Left forelimb (tissue), 1 donor: ENCODE data around the gene ESCO1.
"Not testable (repeated sequence)": the region's sequence is repeated elsewhere in the genome, so short reads cannot be mapped to it uniquely, and the experiment has no call there.

ENCODE experiments used
- DNase-seq: peaks from one replicate; pipeline ENCODE4 v3.0.0-alpha.2; 2018; ENCODE audit warnings: low spot score

ESCO1 gene

GRCh38 chr18:21600526-21601410, at the start of gene ESCO1:
Gene ESCO1 (minus strand): TSS chr18:21600704. CDS start chr18:21574843, 25,861 bp downstream.
- DNase-seq, result peak; percentile 96

DNA sequence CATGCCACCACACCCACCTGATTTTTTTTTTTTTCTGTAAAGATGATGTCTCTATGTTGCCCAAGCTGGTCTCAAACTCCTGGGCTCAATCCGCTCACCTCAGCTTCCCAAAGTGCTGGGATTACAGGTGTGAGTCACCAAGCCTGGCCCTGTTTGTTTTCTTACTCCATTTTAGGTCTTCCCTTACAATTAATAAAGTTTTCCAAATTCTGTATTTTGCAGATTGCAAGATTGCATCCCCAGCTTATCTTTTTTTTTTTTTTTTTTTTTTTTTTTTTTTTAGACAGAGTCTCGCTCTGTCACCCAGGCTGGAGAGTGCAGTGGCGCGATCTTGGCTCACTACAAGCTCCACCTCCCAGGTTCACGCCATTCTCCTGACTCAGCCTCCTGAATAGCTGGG, 39.9 kb upstream of the ESCO1 start:
- DNase-seq, result not testable (repeated sequence)

- no peak for DNase-seq
Measured at GRCh38 chr18:21638822-21639221, 38.3 kb upstream of the ESCO1 start.

GRCh38 chr18:21636769-21637168, 36.3 kb upstream of the ESCO1 start:
- no peak for DNase-seq

- no peak for DNase-seq
Measured at GRCh38 chr18:21634588-21635199, 34.2 kb upstream of the ESCO1 start.

DNA sequence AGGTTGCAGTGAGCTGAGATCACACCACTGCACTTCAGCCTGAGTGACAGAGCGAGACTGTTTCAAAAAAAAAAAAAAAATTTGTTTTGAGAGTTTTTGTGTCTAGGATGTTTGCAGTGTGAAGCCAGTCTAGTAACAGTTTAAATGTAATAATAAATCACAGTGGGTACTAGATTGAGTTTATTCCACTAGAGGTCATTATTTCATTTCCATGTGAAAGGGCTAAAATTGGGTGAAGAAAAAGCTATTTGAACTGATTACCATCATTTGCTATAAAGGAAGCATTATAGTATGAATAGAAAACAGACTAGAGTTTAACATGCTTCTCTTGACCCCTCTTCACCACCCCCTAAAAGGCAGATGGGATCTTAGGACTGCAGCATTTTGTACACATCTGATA, 31.9 kb upstream of the ESCO1 start:
- DNase-seq, result no peak

DNA sequence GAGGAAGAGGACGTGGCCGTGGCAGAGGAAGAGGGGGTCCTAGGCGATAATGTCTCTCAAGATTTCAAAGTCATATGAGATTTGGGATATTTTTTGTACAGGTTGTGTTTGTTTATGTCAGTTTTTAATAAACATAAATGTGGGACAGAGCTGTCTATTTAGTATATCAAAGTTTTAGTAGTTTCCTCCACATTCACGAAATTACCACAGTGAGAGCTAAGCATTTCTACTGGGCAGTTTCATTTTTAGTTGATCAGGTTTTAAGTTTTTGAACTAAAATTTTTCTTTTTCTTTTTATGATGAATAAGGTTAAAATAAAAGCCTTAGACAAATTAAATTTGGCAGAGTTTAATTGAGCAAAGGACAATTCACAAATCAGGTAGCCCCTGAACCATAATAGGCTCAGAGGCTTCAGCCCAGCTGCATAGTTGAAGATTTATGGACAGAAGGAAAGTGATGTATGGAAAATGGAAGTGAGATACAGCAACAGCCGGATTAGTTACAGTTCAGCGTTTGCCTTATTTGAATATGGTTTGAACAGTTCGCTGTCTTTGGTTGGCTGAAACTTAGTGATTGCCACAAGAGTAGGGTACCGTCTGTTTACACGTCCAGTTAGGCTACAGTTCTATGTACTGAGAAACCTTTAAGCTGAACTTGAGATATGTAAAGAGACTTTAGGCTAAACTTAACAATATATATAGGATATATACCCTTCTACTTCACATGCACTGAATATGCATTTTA, 28.8 kb upstream of the ESCO1 start:
- no peak for DNase-seq

DNA sequence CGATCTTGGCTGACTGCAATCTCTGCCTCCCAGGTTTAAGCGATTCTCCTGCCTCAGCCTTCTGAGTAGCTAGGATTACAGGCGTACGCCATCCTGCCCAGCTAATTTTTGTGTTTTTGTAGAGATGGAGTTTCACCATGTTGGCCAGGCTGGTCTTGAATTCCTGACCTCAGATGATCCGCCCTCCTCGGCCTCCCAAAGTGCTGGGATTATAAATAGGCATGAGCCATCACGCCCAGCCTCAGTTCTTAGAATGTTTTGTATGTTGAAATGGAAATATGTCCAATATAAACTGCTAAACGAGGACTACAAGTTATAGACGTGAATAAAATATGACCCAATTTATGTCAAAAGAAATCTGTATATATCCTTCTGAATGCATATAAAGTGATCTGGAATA, 21.1 kb upstream of the ESCO1 start:
- DNase-seq, result not testable (repeated sequence)

- peak; percentile 95 for DNase-seq
Measured at GRCh38 chr18:21612125-21613039, 11.9 kb upstream of the ESCO1 start, which contains the start of gene SNRPD1. Gene SNRPD1 (plus strand): TSS chr18:21612314. CDS start chr18:21612430, 116 bp downstream.

DNA sequence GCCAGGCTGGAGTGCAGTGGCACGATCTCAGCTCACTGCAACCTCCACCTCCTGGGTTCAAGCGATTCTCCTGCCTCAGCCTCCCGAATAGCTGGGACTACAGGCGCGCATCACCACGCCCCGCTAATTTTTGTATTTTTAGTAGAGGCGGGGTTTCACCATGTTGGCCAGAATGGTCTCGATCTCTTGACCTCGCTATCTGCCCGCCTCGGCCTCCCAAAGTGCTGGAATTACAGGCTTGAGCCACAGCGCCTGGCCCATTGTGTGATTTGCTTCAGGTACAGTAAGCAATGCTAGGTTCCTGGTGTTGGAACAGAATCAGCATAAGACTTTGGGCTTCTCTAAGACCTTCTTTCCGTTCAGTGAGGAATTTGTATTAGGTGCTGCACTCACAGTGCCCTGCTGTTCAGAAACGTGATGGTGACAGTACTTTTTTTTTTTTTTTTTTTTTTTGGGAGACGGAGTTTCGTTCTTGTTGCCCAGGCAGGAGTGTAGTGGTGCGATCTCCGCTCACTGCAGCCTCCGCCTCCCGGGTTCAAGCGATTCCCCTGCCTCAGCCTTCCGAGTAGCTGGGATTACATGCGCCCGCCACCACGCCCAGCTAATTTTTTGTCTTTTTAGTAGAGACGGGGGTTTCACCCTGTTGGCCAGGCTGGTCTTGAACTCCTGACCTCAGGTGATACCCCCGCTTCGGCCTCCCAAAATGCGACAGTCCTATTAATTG, 11.1 kb upstream of the ESCO1 start:
- not testable (repeated sequence) for DNase-seq

DNA sequence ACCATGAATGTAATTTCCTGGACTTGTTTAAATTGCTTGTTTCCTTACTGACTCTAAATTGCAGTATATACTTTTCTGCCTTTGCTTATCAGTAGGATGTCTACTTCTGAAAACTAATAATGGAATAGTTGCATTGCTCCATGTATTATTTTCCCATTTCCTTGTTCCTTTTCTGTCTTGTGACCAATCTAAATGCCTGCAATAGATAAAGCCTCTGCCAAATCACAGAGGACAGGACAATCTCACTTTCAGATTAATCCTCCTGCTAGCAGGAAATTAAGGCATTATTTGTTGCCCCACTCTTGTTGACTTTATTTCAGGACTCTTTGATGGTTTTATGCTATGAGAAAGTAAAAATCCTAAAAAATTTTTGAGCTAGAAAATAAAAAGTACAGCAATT, 4.7 kb upstream of the ESCO1 start:
- no peak for DNase-seq

DNA sequence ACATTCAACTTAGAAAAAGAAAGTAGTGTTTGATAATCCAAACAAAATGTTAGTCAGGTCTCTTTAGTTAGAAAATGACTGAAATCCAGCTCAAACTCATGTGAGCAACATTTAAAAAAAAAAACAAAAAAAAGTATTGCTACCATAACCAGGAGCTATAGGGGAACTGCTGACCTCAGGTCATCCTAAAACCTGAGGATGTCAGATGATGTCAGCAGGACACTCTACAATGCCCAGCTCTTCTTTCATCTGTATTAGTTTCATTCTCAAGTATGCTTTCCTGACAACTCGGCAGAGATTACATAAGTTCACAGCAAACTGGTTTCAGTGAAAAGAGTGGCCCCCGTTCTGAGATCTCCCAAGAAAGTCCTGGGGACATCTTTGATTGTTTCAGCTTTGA, 4.2 kb upstream of the ESCO1 start:
- no peak for DNase-seq

DNA sequence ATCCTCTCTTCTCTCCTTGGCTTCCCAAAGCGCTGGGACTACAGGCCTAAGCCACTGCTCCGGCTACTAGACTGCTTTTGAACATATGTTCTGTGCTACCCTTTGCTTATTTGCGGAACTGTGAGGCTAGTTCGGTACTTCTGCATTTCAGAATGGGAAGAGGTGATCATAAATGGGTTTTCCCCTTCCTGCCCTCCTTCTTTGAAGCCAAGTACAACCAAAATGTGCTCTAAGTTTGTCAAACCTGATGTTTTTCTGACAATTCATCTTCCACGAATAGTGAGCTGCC, 1.7 kb upstream of the ESCO1 start:
- DNase-seq, result no peak

- no peak for DNase-seq
Measured at GRCh38 chr18:21599585-21600525, 649 bp downstream of the ESCO1 start.

DNA sequence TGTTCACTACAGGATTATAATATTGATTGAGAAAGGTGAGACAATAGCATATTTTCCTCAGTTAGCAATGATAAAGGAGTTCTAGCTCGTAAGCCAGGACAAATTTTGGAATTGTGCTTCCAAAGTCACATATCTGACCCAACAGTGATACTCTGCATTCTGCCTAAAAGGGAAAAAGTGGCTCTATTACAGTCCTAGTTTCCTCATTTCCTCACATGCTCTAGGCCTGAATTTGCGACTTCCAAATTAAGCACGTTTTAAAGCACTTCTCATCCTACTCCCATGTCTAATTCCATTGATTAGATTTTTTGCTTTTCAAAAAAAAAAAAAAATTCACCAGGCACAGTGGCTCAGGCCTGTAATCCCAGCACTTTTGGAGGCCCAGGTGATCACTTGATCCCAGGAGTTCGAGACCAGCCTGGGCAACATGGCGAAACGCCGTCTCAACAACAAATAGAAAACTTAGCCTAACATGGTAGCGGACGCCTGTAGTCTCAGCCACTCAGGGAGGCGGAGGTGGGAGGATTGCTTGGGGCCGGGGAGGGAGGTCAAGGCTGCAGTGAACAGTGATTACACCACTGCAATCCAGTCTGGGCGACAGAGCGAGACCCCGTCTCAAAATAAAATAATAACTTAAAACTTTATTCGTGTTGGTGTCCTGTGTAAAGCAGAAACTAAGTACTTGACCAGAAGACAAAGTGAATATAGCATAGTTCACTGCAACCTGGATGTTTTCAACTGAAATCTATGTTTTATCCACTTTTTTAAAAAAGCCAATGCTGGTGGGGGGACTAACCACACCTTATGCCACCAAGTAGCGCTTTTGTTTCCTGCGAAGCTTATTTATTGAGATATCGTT, 1.5 kb downstream of the ESCO1 start:
- no peak for DNase-seq

GRCh38 chr18:21597620-21598019, 2.9 kb downstream of the ESCO1 start:
- DNase-seq, result no peak

GRCh38 chr18:21593540-21594257, 6.8 kb downstream of the ESCO1 start:
- no peak for DNase-seq

- DNase-seq, result not testable (repeated sequence)
Measured at GRCh38 chr18:21592361-21592760, 8.1 kb downstream of the ESCO1 start.
